SIG-M5 treated with dmso at 0.1 percent for 504 hours (cell line): ENCODE data around the gene SLC31A1.
"Not testable (repeated sequence)": the region's sequence is repeated elsewhere in the genome, so short reads cannot be mapped to it uniquely, and the experiment has no call there.

Source experiments
- DNase-seq: peaks from one replicate; lab custom pipeline; 2025; ENCODE audit not compliant: unreplicated experiment; lab: John Stamatoyannopoulos, UW

The SLC31A1 gene

GRCh38 chr9:113220467-113221002 is 809 bp upstream of the SLC31A1 start:
- peak; percentile 4 for DNase-seq

GRCh38 chr9:113221800-113222481 is 597 bp downstream of the SLC31A1 start:
- peak; percentile 4 for DNase-seq

- peak; percentile 82 for DNase-seq
These were observed 1.1 kb downstream of the SLC31A1 start for GRCh38 chr9:113222482-113222841.

- DNase-seq, result no peak
These were observed 2.6 kb downstream of the SLC31A1 start for GRCh38 chr9:113223963-113224362.

- no peak for DNase-seq
These were observed 6.1 kb downstream of the SLC31A1 start for GRCh38 chr9:113227436-113227835.

GRCh38 chr9:113228130-113228665 is 6.9 kb downstream of the SLC31A1 start:
- no peak for DNase-seq

- DNase-seq, result no peak
These were observed 10.4 kb downstream of the SLC31A1 start for GRCh38 chr9:113231701-113232100.

- DNase-seq, result not testable (repeated sequence)
These were observed 14.4 kb downstream of the SLC31A1 start for GRCh38 chr9:113235701-113236255.

- no peak for DNase-seq
These were observed 15.7 kb downstream of the SLC31A1 start for GRCh38 chr9:113237026-113237425.

GRCh38 chr9:113238202-113238858 is 17.0 kb downstream of the SLC31A1 start:
- DNase-seq, result no peak

- DNase-seq, result no peak
These were observed 17.5 kb downstream of the SLC31A1 start for GRCh38 chr9:113238859-113239232.

GRCh38 chr9:113241161-113241560 is 19.8 kb downstream of the SLC31A1 start:
- peak; percentile 6 for DNase-seq

GRCh38 chr9:113244556-113244955 is 23.2 kb downstream of the SLC31A1 start:
- no peak for DNase-seq

GRCh38 chr9:113245894-113246293 is 24.6 kb downstream of the SLC31A1 start:
- no peak for DNase-seq

GRCh38 chr9:113246928-113247327 is 25.6 kb downstream of the SLC31A1 start:
- peak; percentile 6 for DNase-seq

GRCh38 chr9:113247640-113248039 is 26.3 kb downstream of the SLC31A1 start:
- no peak for DNase-seq

GRCh38 chr9:113249661-113250060 is 28.3 kb downstream of the SLC31A1 start:
- DNase-seq, result not testable (repeated sequence)

- no peak for DNase-seq
These were observed 29.5 kb downstream of the SLC31A1 start for GRCh38 chr9:113250807-113251206.

GRCh38 chr9:113254991-113255390 is 33.6 kb downstream of the SLC31A1 start:
- no peak for DNase-seq

GRCh38 chr9:113255438-113255837 is 34.1 kb downstream of the SLC31A1 start:
- peak; percentile 7 for DNase-seq

- DNase-seq, result no peak
These were observed 36.5 kb downstream of the SLC31A1 start for GRCh38 chr9:113257863-113258262.

- DNase-seq, result no peak
These were observed 36.9 kb downstream of the SLC31A1 start for GRCh38 chr9:113258282-113258681.
